Dedifferentiated amniotic fluid mesenchymal stem cell (primary cell): Measurements from ENCODE around the gene VANGL1.
"Not testable (repeated sequence)": the region's sequence is repeated elsewhere in the genome, so short reads cannot be mapped to it uniquely, and the experiment has no call there.

Experiments
- DNase-seq: peaks from one replicate; pipeline ENCODE4 v3.0.0-alpha.2; 2016; ENCODE audit errors: extremely low spot score

VANGL1 gene

GRCh38 chr1:115641762-115642167 is at the start of gene VANGL1:
Gene VANGL1 (plus strand): TSS chr1:115641970. CDS start chr1:115651414, 9,444 bp downstream.
- DNase-seq = peak; percentile 40

GRCh38 chr1:115592264-115592663 is 49.5 kb upstream of the VANGL1 start:
- no peak for DNase-seq

- no peak for DNase-seq
These were observed 48.2 kb upstream of the VANGL1 start for GRCh38 chr1:115593365-115594259.

- no peak for DNase-seq
These were observed 47.2 kb upstream of the VANGL1 start for GRCh38 chr1:115594600-115594999.

GRCh38 chr1:115595279-115596079 is 46.3 kb upstream of the VANGL1 start:
- DNase-seq = peak; percentile 95

- DNase-seq = no peak
These were observed 45.5 kb upstream of the VANGL1 start for GRCh38 chr1:115596080-115596780.

- DNase-seq = no peak
These were observed 37.3 kb upstream of the VANGL1 start for GRCh38 chr1:115604508-115604907.

- no peak for DNase-seq
These were observed 35.5 kb upstream of the VANGL1 start for GRCh38 chr1:115606305-115606704.

GRCh38 chr1:115609021-115609420 is 32.7 kb upstream of the VANGL1 start:
- DNase-seq = no peak

GRCh38 chr1:115613767-115614166 is 28.0 kb upstream of the VANGL1 start:
- no peak for DNase-seq

- no peak for DNase-seq
These were observed 21.3 kb upstream of the VANGL1 start for GRCh38 chr1:115620453-115620852.

GRCh38 chr1:115620950-115621349 is 20.8 kb upstream of the VANGL1 start:
- no peak for DNase-seq

GRCh38 chr1:115624859-115625258 is 16.9 kb upstream of the VANGL1 start:
- DNase-seq = no peak

GRCh38 chr1:115630342-115630741 is 11.4 kb upstream of the VANGL1 start:
- DNase-seq = no peak

- DNase-seq = no peak
These were observed 9.3 kb upstream of the VANGL1 start for GRCh38 chr1:115632251-115633026.

GRCh38 chr1:115633606-115634005 is 8.2 kb upstream of the VANGL1 start:
- DNase-seq = not testable (repeated sequence)

GRCh38 chr1:115637247-115637646 is 4.5 kb upstream of the VANGL1 start:
- not testable (repeated sequence) for DNase-seq

GRCh38 chr1:115640384-115640783 is 1.4 kb upstream of the VANGL1 start:
- DNase-seq = no peak

GRCh38 chr1:115642168-115643072 is 650 bp downstream of the VANGL1 start:
- no peak for DNase-seq

- no peak for DNase-seq
These were observed 1.5 kb downstream of the VANGL1 start for GRCh38 chr1:115643225-115643624.
